Spleen (tissue), 7 donors: ENCODE results near the gene SPTBN1.

Experiments used
- POLR2A ChIP-seq, 3 donors: fragments of 450-650 bp; IDR thresholded peaks; one replicate each; pipeline ENCODE4 v1.5.1; 2017; ENCODE audit warnings: antibody characterized with exemption in 3 of 3, mild to moderate bottlenecking in 1 of 3
- TF ChIP-seq, protein P1 (sequence below), 11 experiments: fragments of 200-600 bp in 7 of 11; fragments of 450-650 bp in 4 of 11; sonication (generic) in 4 of 11; IDR thresholded peaks in 8 of 11; conservative IDR thresholded peaks in 3 of 11; 1 replicate in 7 of 11; 2 replicates in 4 of 11; pipeline versions ENCODE4 v1.4.0 to v1.8.0; 2016 to 2021; ENCODE audit warnings: antibody characterized with exemption in 11 of 11, inconsistent platforms in 4 of 11, mild to moderate bottlenecking in 1 of 11
- donor health status: DM: no; HTN: no; CAD: no; lungs with moderate emphysema.
- donor health status: DM: no; HTN: no; CAD: no.
- donor health status: DM: no; HTN: no; CAD: no.

DNA sequence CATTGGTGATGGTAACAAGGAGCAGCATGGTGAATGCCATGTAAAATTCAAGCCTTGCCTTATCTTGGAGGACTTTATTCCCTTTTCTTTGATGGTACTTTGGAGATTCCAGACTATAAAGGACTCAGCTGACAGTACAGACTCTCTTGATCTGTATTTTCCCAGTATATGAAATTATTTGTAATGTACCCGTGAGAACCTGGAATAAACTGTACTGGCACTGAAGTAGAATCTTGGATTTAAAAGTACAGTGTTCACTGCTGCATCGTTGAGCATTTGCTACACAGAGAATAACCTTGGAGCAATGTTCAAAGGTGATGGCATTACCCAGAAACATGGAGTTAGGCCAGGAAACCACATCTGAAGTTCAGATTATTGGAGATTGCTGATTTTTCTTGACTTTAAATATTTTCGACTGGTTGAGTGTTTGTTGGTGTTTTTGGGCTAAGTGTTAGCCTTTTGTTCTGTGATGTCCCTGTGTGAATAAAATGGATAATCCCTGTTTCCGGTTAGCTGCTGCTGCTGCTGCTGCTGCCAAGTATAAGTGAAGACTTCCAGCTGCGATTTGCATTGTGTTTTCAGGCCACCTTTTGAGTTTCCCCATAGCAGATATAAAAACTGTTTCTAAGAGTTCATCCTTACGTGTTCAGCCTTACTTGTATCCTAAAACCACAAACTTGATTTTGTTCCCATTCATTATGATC, 122.0 kb downstream of the SPTBN1 start:
- TF ChIP-seq, protein P1, sequence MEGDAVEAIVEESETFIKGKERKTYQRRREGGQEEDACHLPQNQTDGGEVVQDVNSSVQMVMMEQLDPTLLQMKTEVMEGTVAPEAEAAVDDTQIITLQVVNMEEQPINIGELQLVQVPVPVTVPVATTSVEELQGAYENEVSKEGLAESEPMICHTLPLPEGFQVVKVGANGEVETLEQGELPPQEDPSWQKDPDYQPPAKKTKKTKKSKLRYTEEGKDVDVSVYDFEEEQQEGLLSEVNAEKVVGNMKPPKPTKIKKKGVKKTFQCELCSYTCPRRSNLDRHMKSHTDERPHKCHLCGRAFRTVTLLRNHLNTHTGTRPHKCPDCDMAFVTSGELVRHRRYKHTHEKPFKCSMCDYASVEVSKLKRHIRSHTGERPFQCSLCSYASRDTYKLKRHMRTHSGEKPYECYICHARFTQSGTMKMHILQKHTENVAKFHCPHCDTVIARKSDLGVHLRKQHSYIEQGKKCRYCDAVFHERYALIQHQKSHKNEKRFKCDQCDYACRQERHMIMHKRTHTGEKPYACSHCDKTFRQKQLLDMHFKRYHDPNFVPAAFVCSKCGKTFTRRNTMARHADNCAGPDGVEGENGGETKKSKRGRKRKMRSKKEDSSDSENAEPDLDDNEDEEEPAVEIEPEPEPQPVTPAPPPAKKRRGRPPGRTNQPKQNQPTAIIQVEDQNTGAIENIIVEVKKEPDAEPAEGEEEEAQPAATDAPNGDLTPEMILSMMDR (IDR thresholded peaks at IDR 0.05 in 8 of 11, conservative IDR thresholded peaks at IDR 0.05 in 3 of 11): no peak
- no peak for TF ChIP-seq POLR2A (IDR thresholded peaks at IDR 0.05)
